WTC11 (cell line): Measurements from ENCODE around the gene COX4I1. TPM values are rescaled to one million over a fixed set of nuclear protein-coding genes. Genes with fewer than 3 reads are reported as not detected.

Experiments used
- ATAC-seq: fragments of 200-7000 bp; cut with Tn5 transposase; 2 replicates; pipeline ENCODE4 v1.10.0; 2021; ENCODE audit warnings: mild to moderate bottlenecking, moderate library complexity
- CTCF ChIA-PET: fragments of 300-600 bp; sonication (Branson Sonifier 250); formaldehyde crosslinking; loops from one replicate; lab custom pipeline; 2021; ENCODE audit warnings: antibody characterized with exemption; lab: Charles Lee
- POLR2A ChIA-PET: fragments of 350-600 bp; sonication (Branson Sonifier 250); formaldehyde crosslinking; loops from one replicate; lab custom pipeline; 2021; ENCODE audit warnings: antibody characterized with exemption; lab: Charles Lee
- DNase-seq: peaks from one replicate; pipeline ENCODE4 v3.0.0; 2021; ENCODE audit warnings: low spot score
- H3K27ac Mint-ChIP-seq: 2 replicates; pipeline ENCODE4 v1.8.0; 2021; ENCODE audit warnings: mixed read lengths
- H3K27me3 Mint-ChIP-seq: 2 replicates; pipeline ENCODE4 v1.8.0; 2021; ENCODE audit warnings: low read depth, mild to moderate bottlenecking, moderate library complexity, mixed read lengths
- H3K36me3 Mint-ChIP-seq: 2 replicates; pipeline ENCODE4 v1.8.0; 2021; ENCODE audit warnings: mixed read lengths
- H3K4me1 Mint-ChIP-seq: 2 replicates; pipeline ENCODE4 v1.8.0; 2022; ENCODE audit warnings: mixed read lengths
- H3K4me3 Mint-ChIP-seq: 2 replicates; pipeline ENCODE4 v1.8.0; 2021; ENCODE audit warnings: mild to moderate bottlenecking, moderate library complexity, mixed read lengths
- H3K9me3 Mint-ChIP-seq: 2 replicates; pipeline ENCODE4 v1.8.0; 2021; ENCODE audit warnings: mixed read lengths
- CREM ChIP-seq: sonication (generic); formaldehyde crosslinking; IDR thresholded peaks from 2 replicates; pipeline ENCODE4 v1.8.1; 2022; ENCODE audit warnings: mild to moderate bottlenecking, missing genetic modification reagents, moderate library complexity
- FOXP1 ChIP-seq: sonication (generic); formaldehyde crosslinking; IDR thresholded peaks from 2 replicates; pipeline ENCODE4 v1.8.0; 2022; ENCODE audit warnings: missing genetic modification reagents, mild to moderate bottlenecking, moderate library complexity, borderline replicate concordance
- FOXP4 ChIP-seq: sonication (generic); formaldehyde crosslinking; IDR thresholded peaks from 2 replicates; pipeline ENCODE4 v1.8.0; 2022; ENCODE audit warnings: mild to moderate bottlenecking, missing genetic modification reagents
- GABPB1 ChIP-seq: sonication (generic); formaldehyde crosslinking; IDR thresholded peaks from 2 replicates; pipeline ENCODE4 v1.8.1; 2023; ENCODE audit warnings: mild to moderate bottlenecking, missing genetic modification reagents
- GRHL2 ChIP-seq: fragments of 250-450 bp; sonication (Bioruptor Pico); IDR thresholded peaks from 2 replicates; pipeline ENCODE4 v1.8.0; 2022; ENCODE audit warnings: mild to moderate bottlenecking, moderate library complexity; ENCODE audit not compliant: insufficient replicate concordance, severe bottlenecking
- IRF1 ChIP-seq: sonication (generic); formaldehyde crosslinking; IDR thresholded peaks from 2 replicates; pipeline ENCODE4 v1.8.0; 2023; ENCODE audit warnings: missing genetic modification reagents
- JAZF1 ChIP-seq: fragments of 250-450 bp; sonication (Bioruptor Pico); IDR thresholded peaks from 2 replicates; pipeline ENCODE4 v1.9.0; 2021; ENCODE audit warnings: moderate library complexity, mild to moderate bottlenecking, inconsistent platforms
- MYBL2 ChIP-seq: sonication (generic); formaldehyde crosslinking; IDR thresholded peaks from 2 replicates; pipeline ENCODE4 v1.8.1; 2023; ENCODE audit warnings: mild to moderate bottlenecking, moderate library complexity, missing genetic modification reagents
- NFATC4 ChIP-seq: fragments of 250-450 bp; sonication (Bioruptor Pico); IDR thresholded peaks from 2 replicates; pipeline ENCODE4 v1.9.0; 2021; ENCODE audit warnings: mild to moderate bottlenecking
- NFYB ChIP-seq: sonication (generic); formaldehyde crosslinking; conservative IDR thresholded peaks from 2 replicates; pipeline ENCODE4 v1.8.0; 2022; ENCODE audit warnings: low read depth, missing genetic modification reagents
- NR1H2 ChIP-seq: sonication (generic); formaldehyde crosslinking; IDR thresholded peaks from 2 replicates; pipeline ENCODE4 v1.9.0; 2021; ENCODE audit warnings: mild to moderate bottlenecking, moderate library complexity, missing genetic modification reagents
- TCF7 ChIP-seq: sonication (generic); formaldehyde crosslinking; IDR thresholded peaks from 2 replicates; pipeline ENCODE4 v1.8.0; 2022; ENCODE audit warnings: mild to moderate bottlenecking, low read depth, missing genetic modification reagents, moderate library complexity
- TEAD4 ChIP-seq: sonication (generic); formaldehyde crosslinking; IDR thresholded peaks from 2 replicates; pipeline ENCODE4 v1.8.0; 2022; ENCODE audit warnings: mild to moderate bottlenecking, missing genetic modification reagents
- TP53 ChIP-seq: sonication (generic); formaldehyde crosslinking; IDR thresholded peaks from 2 replicates; pipeline ENCODE4 v1.8.1; 2023; ENCODE audit warnings: mild to moderate bottlenecking, missing genetic modification reagents
- ZMAT4 ChIP-seq: fragments of 250-450 bp; sonication (Bioruptor Pico); IDR thresholded peaks from 2 replicates; pipeline ENCODE4 v1.9.0; 2021; ENCODE audit warnings: mild to moderate bottlenecking
- ZNF232 ChIP-seq: sonication (generic); formaldehyde crosslinking; IDR thresholded peaks from 2 replicates; pipeline ENCODE4 v1.8.0; 2022; ENCODE audit warnings: mild to moderate bottlenecking, missing genetic modification reagents
- ZNF317 ChIP-seq: sonication (generic); formaldehyde crosslinking; IDR thresholded peaks from 2 replicates; pipeline ENCODE4 v1.8.1; 2023; ENCODE audit warnings: low read depth, mild to moderate bottlenecking, moderate library complexity, missing genetic modification reagents, borderline replicate concordance
- ZNF671 ChIP-seq: fragments of 250-450 bp; sonication (Bioruptor Pico); IDR thresholded peaks from 2 replicates; pipeline ENCODE4 v1.8.0; 2021; ENCODE audit warnings: mild to moderate bottlenecking
- total RNA-seq: library from RNA; stranded (reverse); gene quantifications from 3 replicates; pipeline ENCODE4 v1.2.3, GENCODE V29; 2021
- TF ChIP-seq, protein P1 (sequence below): sonication (generic); formaldehyde crosslinking; IDR thresholded peaks from 2 replicates; pipeline ENCODE4 v1.8.0; 2023; ENCODE audit warnings: mild to moderate bottlenecking, missing genetic modification reagents
- TF ChIP-seq, protein P2 (sequence below): fragments of 250-450 bp; sonication (Bioruptor Pico); IDR thresholded peaks from 2 replicates; pipeline ENCODE4 v1.9.0; 2021; ENCODE audit warnings: moderate library complexity, mild to moderate bottlenecking, inconsistent platforms, borderline replicate concordance
- TF ChIP-seq, protein P3 (sequence below): fragments of 250-450 bp; sonication (Bioruptor Pico); conservative IDR thresholded peaks from 2 replicates; pipeline ENCODE4 v1.9.0; 2021; ENCODE audit warnings: mild to moderate bottlenecking
- TF ChIP-seq, protein P4 (sequence below): fragments of 250-450 bp; sonication (Bioruptor Pico); IDR thresholded peaks from 2 replicates; pipeline ENCODE4 v1.8.0; 2021; ENCODE audit warnings: mild to moderate bottlenecking

Gene COX4I1
- total RNA-seq, 1 experiment from 2014 or later, result 618 TPM

DNA sequence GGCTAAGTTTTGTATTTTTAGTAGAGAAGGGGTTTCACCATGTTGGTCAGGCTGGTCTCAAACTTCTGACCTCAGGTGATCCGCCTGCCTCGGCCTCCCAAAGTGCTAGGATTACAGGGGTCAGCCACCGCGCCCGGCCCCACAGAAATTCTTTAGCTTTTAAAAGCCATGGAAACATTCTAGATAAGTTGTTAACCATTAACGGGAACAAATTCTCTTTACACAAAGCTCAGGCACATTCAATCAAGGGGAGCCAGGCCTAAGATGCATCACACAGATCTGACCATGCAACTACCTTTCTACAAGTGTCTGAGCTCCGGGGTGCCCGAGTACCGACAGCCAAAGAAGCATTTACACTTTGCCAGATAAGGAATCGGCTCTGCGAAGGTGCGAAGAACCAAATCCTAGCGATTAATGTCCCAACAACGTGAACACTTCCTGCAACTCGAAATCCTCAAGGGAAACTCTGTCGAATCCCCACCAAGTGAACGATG lies 1.2 kb upstream of the COX4I1 start (continued):
- TF ChIP-seq ZNF317 (CRISPR knock-in tag) (no peak), MYBL2 (CRISPR knock-in tag) (no peak), IRF1 (CRISPR knock-in tag) (no peak)

GRCh38 chr16:85798901-85799496 lies 496 bp upstream of the COX4I1 start:
- Mint-ChIP-seq H3K9me3 (no peaks in the 10 kb centered on the region), H3K4me1 (peaks cover 26% of the 10 kb centered on the region), H3K36me3 (peaks cover 52% of the 10 kb centered on the region), H3K27me3 (no peaks in the 10 kb centered on the region), H3K4me3 (peak overlapping the region; percentile 87), H3K27ac (no peak overlapping the region)
- peak; percentile 25 for DNase-seq
- TF ChIP-seq, protein P1, sequence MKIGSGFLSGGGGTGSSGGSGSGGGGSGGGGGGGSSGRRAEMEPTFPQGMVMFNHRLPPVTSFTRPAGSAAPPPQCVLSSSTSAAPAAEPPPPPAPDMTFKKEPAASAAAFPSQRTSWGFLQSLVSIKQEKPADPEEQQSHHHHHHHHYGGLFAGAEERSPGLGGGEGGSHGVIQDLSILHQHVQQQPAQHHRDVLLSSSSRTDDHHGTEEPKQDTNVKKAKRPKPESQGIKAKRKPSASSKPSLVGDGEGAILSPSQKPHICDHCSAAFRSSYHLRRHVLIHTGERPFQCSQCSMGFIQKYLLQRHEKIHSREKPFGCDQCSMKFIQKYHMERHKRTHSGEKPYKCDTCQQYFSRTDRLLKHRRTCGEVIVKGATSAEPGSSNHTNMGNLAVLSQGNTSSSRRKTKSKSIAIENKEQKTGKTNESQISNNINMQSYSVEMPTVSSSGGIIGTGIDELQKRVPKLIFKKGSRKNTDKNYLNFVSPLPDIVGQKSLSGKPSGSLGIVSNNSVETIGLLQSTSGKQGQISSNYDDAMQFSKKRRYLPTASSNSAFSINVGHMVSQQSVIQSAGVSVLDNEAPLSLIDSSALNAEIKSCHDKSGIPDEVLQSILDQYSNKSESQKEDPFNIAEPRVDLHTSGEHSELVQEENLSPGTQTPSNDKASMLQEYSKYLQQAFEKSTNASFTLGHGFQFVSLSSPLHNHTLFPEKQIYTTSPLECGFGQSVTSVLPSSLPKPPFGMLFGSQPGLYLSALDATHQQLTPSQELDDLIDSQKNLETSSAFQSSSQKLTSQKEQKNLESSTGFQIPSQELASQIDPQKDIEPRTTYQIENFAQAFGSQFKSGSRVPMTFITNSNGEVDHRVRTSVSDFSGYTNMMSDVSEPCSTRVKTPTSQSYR, result no peak
- TF ChIP-seq GABPB1 (no peak; the same call in 1 of the 2 replicates), CREM (CRISPR knock-in tag) (no peak), FOXP1 (peak; percentile 37), ZMAT4 (CRISPR knock-in tag) (no peak), NR1H2 (CRISPR knock-in tag) (no peak), ZNF671 (CRISPR knock-in tag) (no peak), NFYB (CRISPR knock-in tag) (no peak), TP53 (CRISPR knock-in tag) (peak; percentile 36; the same call in 1 of the 2 replicates), TCF7 (CRISPR knock-in tag) (0 out of 2 replicates have a peak, but pooled peaks have one; percentile 17), FOXP4 (no peak)
- POLR2A ChIA-PET, result no interaction called here
- CTCF ChIA-PET, result no interaction called here
- peak; percentile 25 for ATAC-seq

GRCh38 chr16:85800321-85800669 lies 800 bp downstream of the COX4I1 start:
- Mint-ChIP-seq H3K36me3 (peaks cover 55% of the 10 kb centered on the region), H3K4me1 (peaks cover 26% of the 10 kb centered on the region), H3K4me3 (peak overlapping the region; percentile 87), H3K27me3 (no peaks in the 10 kb centered on the region), H3K9me3 (no peaks in the 10 kb centered on the region), H3K27ac (peak overlapping the region; percentile 87)
- POLR2A ChIA-PET, result no interaction called here
- no peak; the same call in 1 of the 2 replicates for ATAC-seq
- DNase-seq, result no peak
- CTCF ChIA-PET, result interaction anchor here (0.6 to 1.4 kb wide), 3 partner anchors 19 to 548 kb away, joined by 3 to 8 read pairs (median 5); no protein-coding TSS in a partner anchor
- TF ChIP-seq JAZF1 (CRISPR knock-in tag) (no peak), NFATC4 (CRISPR knock-in tag) (no peak), ZNF232 (CRISPR knock-in tag) (no peak), GRHL2 (CRISPR knock-in tag) (no peak), TEAD4 (CRISPR knock-in tag) (no peak)
- TF ChIP-seq, protein P2, sequence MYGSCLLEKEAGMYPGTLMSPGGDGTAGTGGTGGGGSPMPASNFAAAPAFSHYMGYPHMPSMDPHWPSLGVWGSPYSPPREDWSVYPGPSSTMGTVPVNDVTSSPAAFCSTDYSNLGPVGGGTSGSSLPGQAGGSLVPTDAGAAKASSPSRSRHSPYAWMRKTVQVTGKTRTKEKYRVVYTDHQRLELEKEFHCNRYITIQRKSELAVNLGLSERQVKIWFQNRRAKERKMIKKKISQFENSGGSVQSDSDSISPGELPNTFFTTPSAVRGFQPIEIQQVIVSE, result no peak
- TF ChIP-seq, protein P3, sequence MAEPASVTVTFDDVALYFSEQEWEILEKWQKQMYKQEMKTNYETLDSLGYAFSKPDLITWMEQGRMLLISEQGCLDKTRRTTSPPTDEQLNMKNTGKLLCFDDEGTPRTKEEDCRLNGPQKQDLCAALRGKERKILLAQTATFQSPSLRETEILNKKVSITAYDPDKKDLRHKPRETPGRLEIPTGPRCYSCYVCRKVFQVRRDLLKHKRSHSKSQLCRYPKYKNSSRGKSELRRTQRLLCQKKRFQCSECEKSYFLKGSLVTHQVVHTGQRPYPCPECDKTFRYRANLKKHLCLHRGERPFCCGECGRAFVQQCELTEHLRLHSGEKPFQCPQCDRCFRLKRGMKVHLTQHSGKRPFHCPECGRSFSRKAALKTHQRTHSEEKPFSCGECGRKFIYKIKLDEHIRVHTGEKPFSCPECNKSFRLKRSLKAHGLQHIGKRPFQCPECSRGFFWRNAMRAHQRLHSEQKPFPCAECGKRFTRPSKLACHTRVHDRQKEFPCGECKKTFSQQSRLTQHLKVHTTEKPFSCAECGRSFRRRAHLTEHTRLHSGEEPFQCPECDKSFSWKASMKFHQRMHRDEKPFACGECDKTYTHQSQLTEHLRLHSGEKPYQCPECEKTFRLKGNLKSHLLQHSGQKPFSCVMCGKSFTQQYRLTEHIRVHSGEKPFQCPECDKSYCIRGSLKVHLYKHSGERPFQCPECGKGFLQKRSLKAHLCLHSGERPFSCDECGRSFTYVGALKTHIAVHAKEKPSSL (CRISPR knock-in tag), result no peak
- TF ChIP-seq, protein P4, sequence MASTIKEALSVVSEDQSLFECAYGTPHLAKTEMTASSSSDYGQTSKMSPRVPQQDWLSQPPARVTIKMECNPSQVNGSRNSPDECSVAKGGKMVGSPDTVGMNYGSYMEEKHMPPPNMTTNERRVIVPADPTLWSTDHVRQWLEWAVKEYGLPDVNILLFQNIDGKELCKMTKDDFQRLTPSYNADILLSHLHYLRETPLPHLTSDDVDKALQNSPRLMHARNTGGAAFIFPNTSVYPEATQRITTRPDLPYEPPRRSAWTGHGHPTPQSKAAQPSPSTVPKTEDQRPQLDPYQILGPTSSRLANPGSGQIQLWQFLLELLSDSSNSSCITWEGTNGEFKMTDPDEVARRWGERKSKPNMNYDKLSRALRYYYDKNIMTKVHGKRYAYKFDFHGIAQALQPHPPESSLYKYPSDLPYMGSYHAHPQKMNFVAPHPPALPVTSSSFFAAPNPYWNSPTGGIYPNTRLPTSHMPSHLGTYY (CRISPR knock-in tag), result no peak
